Activated naive CD4-positive, alpha-beta T cell treated with anti-CD3 and anti-CD28 coated beads, Interleukin-2, amount 50 U/mL, for 24 hours (primary cell): ENCODE data around the gene TTC38.

Source experiments
- H3K27ac Mint-ChIP-seq: one replicate; pipeline ENCODE4 v1.8.0; 2021; ENCODE audit warnings: mild to moderate bottlenecking, mixed read lengths
- H3K27me3 Mint-ChIP-seq: one replicate; pipeline ENCODE4 v1.8.0; 2021; ENCODE audit warnings: mixed read lengths
- H3K36me3 Mint-ChIP-seq: one replicate; pipeline ENCODE4 v1.8.0; 2021; ENCODE audit warnings: mixed read lengths
- H3K4me1 Mint-ChIP-seq: one replicate; pipeline ENCODE4 v1.8.0; 2021; ENCODE audit warnings: mixed read lengths
- H3K4me3 Mint-ChIP-seq: one replicate; pipeline ENCODE4 v1.8.0; 2021; ENCODE audit warnings: mild to moderate bottlenecking, mixed read lengths
- H3K9me3 Mint-ChIP-seq: one replicate; pipeline ENCODE4 v1.8.0; 2021; ENCODE audit warnings: mixed read lengths

Gene TTC38

GRCh38 chr22:46320716-46321386, 53.0 kb downstream of the TTC38 start:
- H3K27ac Mint-ChIP-seq: no peak overlapping the region

GRCh38 chr22:46322711-46323110, 54.9 kb downstream of the TTC38 start:
- no peaks in the 10 kb centered on the region for H3K9me3 Mint-ChIP-seq
- H3K27me3 Mint-ChIP-seq: no peaks in the 10 kb centered on the region
- no peaks in the 10 kb centered on the region for H3K4me1 Mint-ChIP-seq
- H3K4me3 Mint-ChIP-seq: no peak overlapping the region
- no peak overlapping the region for H3K27ac Mint-ChIP-seq
- H3K36me3 Mint-ChIP-seq: no peaks in the 10 kb centered on the region

More at GRCh38 chr22:46320716-46321386, 53.0 kb downstream of the TTC38 start:
- H3K36me3 Mint-ChIP-seq: no peaks in the 10 kb centered on the region
- H3K9me3 Mint-ChIP-seq: no peaks in the 10 kb centered on the region
- H3K27me3 Mint-ChIP-seq: no peaks in the 10 kb centered on the region
- H3K4me3 Mint-ChIP-seq: no peak overlapping the region
- no peaks in the 10 kb centered on the region for H3K4me1 Mint-ChIP-seq

DNA sequence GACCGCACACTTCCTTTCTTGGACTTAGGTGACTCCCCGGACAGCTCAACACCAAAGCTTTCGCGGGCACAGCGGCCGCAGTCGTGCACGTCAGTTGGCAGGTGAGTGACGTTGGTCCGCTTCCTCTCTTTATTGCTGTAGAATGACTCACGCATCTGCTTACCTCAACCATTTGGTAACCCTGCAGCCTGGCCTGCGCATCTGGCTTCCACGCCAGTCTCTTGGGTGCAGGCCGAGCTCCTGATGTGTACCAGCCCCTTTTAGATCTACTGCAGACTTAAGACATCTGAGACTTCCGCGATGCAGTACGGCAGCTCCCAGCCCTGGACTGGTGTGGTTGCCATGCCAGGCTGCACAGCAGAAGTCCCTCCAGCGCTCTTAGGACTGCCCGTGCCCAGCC, 55.4 kb downstream of the TTC38 start:
- Mint-ChIP-seq H3K27me3 (no peaks in the 10 kb centered on the region), H3K9me3 (no peaks in the 10 kb centered on the region), H3K4me1 (no peaks in the 10 kb centered on the region), H3K36me3 (no peaks in the 10 kb centered on the region), H3K4me3 (no peak overlapping the region), H3K27ac (no peak overlapping the region)

DNA sequence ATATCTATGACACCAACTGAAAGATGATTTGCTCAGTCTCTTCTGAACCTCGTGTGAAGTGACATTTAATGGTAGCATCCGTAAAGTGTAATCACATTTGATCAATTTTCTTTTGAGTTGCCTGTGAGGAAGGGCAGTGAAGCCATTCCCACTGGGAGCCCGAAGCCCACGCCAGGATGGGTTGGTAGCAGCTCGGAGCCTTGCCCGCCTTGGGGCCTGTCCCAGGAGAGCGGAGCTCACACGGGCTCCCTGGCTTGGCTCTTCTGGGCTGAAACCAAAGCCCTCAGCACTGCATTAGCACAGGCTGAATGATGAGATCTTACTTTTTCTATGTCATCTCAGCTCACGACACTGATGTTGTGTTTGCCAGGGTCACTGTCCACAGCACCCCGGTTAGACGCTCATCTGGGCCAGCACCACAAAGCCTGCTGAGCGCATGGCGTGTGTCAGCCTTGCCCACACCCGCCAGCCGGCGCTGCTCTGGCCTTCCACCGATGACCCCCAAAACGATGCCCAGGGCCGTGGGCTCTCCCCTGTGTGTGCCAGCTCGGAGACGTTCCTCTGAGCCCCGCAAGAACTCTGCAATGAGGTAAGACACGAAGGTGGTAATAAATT, 58.4 kb downstream of the TTC38 start:
- H3K4me1 Mint-ChIP-seq: no peaks in the 10 kb centered on the region
- H3K9me3 Mint-ChIP-seq: no peaks in the 10 kb centered on the region
- H3K4me3 Mint-ChIP-seq: no peak overlapping the region
- H3K36me3 Mint-ChIP-seq: no peaks in the 10 kb centered on the region
- H3K27me3 Mint-ChIP-seq: no peaks in the 10 kb centered on the region
- H3K27ac Mint-ChIP-seq: no peak overlapping the region

DNA sequence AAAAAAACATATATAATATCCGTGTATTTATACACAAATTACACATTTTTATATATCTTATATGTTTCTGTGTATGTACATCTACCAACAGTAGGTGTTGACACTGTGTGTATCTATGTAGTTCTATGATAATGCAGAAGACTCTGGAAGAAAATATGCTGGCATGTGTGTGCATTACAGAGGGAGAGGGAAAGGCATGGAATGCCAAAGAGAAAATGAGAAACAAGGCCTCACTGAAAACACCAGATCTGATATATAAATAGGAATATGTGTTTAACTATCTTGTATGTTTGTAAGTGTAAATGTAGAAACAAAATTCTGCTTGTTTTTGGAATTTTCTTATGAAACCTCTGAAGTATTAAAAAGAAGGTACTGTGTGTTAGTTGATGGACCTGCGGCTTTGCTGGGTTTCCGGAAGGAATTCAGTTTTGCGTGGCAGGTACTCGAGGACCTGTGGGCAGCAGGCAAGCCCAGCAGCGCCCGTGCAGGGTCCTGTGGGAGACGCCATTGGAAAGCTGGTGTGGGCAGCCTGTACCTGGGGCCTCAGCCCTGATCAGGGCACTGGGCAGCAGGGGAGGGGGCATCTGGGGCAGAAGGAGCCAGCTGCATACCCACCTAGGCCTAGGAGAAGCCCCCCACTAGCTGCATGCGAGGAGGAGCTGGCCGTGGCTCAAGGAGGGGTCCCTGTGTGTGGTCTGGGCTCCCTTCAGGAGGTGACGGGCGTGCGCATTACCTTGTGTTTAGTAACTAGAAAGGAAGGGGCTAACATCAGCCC, 60.1 kb downstream of the TTC38 start:
- H3K27me3 Mint-ChIP-seq: no peaks in the 10 kb centered on the region
- H3K27ac Mint-ChIP-seq: no peak overlapping the region
- H3K4me3 Mint-ChIP-seq: no peak overlapping the region
- H3K4me1 Mint-ChIP-seq: no peaks in the 10 kb centered on the region
- no peaks in the 10 kb centered on the region for H3K36me3 Mint-ChIP-seq
- H3K9me3 Mint-ChIP-seq: no peaks in the 10 kb centered on the region

GRCh38 chr22:46328797-46329196, 61.0 kb downstream of the TTC38 start:
- Mint-ChIP-seq H3K36me3 (no peaks in the 10 kb centered on the region), H3K27ac (no peak overlapping the region), H3K9me3 (no peaks in the 10 kb centered on the region), H3K27me3 (no peaks in the 10 kb centered on the region), H3K4me1 (no peaks in the 10 kb centered on the region), H3K4me3 (no peak overlapping the region)

DNA sequence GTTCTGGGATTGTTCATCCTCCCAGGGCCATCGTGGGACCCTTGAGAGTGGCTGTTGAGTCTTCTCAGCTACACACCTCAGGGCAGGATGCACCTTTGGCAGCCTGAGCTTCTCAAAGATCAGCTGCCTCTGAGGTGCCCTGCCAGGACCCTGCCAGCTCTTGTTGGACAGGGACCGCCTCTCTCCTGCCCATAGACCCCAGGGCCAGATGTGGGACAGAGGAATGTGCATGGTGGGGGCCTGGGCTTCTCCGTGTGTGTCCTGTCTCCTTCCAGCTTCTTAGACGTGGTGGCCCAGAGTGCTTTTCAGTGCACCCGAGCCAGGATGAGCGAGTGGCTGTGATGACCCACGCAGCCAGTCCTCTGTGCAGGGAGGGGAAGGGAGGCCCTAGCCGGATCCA, 61.8 kb downstream of the TTC38 start:
- Mint-ChIP-seq H3K9me3 (no peaks in the 10 kb centered on the region), H3K4me3 (no peak overlapping the region), H3K27ac (no peak overlapping the region), H3K27me3 (no peaks in the 10 kb centered on the region), H3K4me1 (peaks cover 5% of the 10 kb centered on the region), H3K36me3 (no peaks in the 10 kb centered on the region)

- Mint-ChIP-seq H3K4me1 (peaks cover 6% of the 10 kb centered on the region), H3K9me3 (no peaks in the 10 kb centered on the region), H3K27ac (no peak overlapping the region), H3K36me3 (no peaks in the 10 kb centered on the region), H3K27me3 (no peaks in the 10 kb centered on the region), H3K4me3 (no peak overlapping the region)
Measured at GRCh38 chr22:46330426-46330825, 62.6 kb downstream of the TTC38 start.

DNA sequence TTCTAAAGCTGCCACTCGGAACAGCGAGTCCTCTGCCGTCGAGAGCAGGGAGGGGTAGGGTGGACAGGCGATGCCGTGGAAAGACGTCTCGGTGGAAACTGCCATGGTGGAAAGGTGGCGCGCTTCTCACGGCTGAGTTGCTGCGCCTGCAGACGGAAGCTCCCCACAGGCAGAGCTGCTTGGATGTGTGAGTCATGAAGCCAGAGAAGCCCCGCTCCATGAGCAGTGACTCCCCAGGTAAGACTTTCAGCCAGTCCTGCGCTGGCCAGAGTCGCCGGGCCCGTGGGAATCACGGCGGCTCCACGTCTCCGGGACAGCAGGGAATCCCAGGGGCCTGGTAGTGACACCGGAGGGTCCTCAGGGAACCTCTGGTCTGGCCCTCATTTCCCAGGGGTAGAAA, 63.7 kb downstream of the TTC38 start:
- Mint-ChIP-seq H3K9me3 (no peaks in the 10 kb centered on the region), H3K4me3 (no peak overlapping the region), H3K27me3 (no peaks in the 10 kb centered on the region), H3K27ac (no peak overlapping the region), H3K4me1 (peaks cover 8% of the 10 kb centered on the region), H3K36me3 (peaks cover under 1% of the 10 kb centered on the region)

DNA sequence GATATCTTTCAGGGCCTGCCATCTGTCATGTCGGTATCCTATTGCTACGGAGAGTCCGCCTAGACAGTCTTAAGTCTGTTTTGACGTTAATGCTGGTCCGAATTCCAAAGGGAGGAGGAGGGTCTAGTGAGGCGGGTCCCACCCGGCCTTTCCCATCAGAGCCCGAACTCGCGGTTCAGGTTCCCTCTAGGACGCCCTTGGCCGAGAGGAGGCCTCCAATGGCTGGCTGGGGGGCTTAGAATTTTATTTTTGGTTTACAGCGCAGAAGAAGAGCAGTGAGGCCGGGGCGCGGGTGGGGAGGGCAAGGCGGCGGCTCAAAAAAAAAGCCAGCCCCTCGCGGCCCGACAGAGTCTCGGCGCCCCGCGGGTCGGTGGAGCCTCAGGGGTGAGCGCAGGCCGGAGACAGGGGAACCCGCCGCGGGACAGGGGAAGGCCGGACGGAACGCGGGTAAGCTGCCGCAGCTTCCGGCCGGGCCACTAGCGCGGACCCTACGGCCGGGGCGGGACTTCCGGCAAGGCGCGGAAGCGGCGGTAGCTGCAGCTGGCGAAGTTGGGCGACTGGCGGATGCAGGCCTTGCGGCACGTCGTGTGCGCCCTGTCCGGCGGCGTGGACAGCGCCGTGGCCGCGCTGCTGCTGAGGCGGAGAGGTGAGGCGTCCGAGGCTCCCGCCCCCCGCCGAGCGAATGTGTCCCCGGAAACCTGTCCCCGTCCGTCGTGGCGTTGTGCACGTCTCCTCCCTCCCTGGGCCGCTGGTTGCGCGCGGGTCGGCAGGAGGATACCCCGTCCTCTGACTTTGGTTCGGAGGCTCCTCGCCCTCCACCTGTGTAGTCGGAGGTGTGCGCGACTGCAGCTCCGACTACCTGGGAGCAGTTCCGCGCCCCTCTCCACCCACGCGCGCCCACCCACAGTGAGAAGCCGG, 67.7 kb downstream of the TTC38 start, which contains the start of gene TRMU:
TSS of gene TRMU (plus strand) at position 514 of the 918 bp plus-strand sequence. CDS start at position 565, 51 bp downstream.
- Mint-ChIP-seq H3K4me1 (peaks cover 39% of the 10 kb centered on the region), H3K9me3 (no peaks in the 10 kb centered on the region), H3K27ac (peak within 1 kb of the TSS; percentile 97), H3K4me3 (peak within 1 kb of the TSS; percentile 96), H3K27me3 (no peaks in the 10 kb centered on the region), H3K36me3 (peaks cover 15% of the 10 kb centered on the region)

- Mint-ChIP-seq H3K27ac (peak overlapping the region; percentile 89), H3K36me3 (peaks cover 15% of the 10 kb centered on the region), H3K4me1 (peaks cover 44% of the 10 kb centered on the region), H3K9me3 (no peaks in the 10 kb centered on the region), H3K27me3 (no peaks in the 10 kb centered on the region), H3K4me3 (peak overlapping the region; percentile 96)
Measured at GRCh38 chr22:46336119-46337078, 68.6 kb downstream of the TTC38 start.

DNA sequence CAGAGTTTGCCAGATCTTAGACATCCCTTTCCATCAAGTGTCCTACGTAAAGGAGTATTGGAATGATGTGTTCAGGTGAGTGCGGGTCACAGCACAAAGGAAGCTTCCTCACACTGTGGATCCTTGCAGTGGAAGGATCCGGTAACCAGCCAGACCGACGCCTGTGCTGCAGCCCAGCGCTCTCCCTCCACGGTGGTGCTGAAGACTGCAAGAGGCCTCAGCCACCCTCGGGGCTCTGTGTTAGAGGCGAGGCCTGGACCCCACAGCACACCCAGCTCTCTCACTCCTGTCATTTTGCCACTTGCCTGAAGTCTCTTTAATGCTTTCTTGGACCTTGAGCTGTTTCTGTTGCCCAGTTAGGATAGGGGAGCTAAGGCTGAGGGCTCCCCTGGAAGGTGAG, 70.1 kb downstream of the TTC38 start:
- Mint-ChIP-seq H3K9me3 (no peaks in the 10 kb centered on the region), H3K27me3 (no peaks in the 10 kb centered on the region), H3K27ac (no peak overlapping the region), H3K36me3 (peaks cover 15% of the 10 kb centered on the region), H3K4me1 (peaks cover 50% of the 10 kb centered on the region), H3K4me3 (peak overlapping the region; percentile 36)

DNA sequence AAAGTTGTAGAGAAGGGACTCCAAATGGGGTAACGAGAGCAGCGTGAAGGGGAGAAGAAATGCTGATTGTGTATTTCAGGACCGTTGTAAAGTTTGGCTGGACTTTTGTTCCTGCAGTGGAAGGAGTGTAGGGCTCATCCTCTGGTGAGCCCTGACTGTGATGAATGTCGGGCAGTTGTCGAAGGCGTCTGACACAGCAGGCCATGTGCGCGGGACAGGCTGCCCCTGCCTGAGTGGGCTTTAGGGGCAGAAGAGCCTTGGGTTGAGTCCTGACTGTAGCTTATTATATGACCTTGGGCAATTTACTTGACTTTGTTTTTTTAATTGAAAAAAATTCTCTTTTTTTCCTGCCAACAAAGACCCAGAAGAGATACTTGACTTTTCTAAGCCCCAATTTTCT, 70.8 kb downstream of the TTC38 start:
- H3K4me3 Mint-ChIP-seq: no peak overlapping the region
- no peak overlapping the region for H3K27ac Mint-ChIP-seq
- peaks cover 15% of the 10 kb centered on the region for H3K36me3 Mint-ChIP-seq
- H3K9me3 Mint-ChIP-seq: no peaks in the 10 kb centered on the region
- H3K27me3 Mint-ChIP-seq: no peaks in the 10 kb centered on the region
- H3K4me1 Mint-ChIP-seq: peaks cover 50% of the 10 kb centered on the region

GRCh38 chr22:46339956-46340355, 72.1 kb downstream of the TTC38 start:
- Mint-ChIP-seq H3K36me3 (peaks cover 17% of the 10 kb centered on the region), H3K27ac (peak overlapping the region; percentile 63), H3K27me3 (no peaks in the 10 kb centered on the region), H3K4me3 (no peak overlapping the region), H3K4me1 (peaks cover 49% of the 10 kb centered on the region), H3K9me3 (no peaks in the 10 kb centered on the region)
